GM20000 (cell line): Measurements from ENCODE around the gene TSNAX.
"Not testable (repeated sequence)": the region's sequence is repeated elsewhere in the genome, so short reads cannot be mapped to it uniquely, and the experiment has no call there.

Experiments used
- DNase-seq: peaks from one replicate; pipeline ENCODE4 v3.0.0; 2012; ENCODE audit warnings: low spot score
- CTCF ChIP-seq: IDR thresholded peaks from 2 replicates; pipeline ENCODE4 v1.5.1; 2012; ENCODE audit warnings: mild to moderate bottlenecking, control low read depth; ENCODE audit errors: extremely low read depth, missing control alignments

Gene TSNAX

GRCh38 chr1:231493421-231494185, 34.9 kb upstream of the TSNAX start:
- DNase-seq, result peak; percentile 24
- TF ChIP-seq CTCF, result no peak

GRCh38 chr1:231494439-231495110, 33.9 kb upstream of the TSNAX start:
- no peak for DNase-seq
- no peak for TF ChIP-seq CTCF

- DNase-seq, result no peak
- no peak for TF ChIP-seq CTCF
Observed at GRCh38 chr1:231497629-231498152, 30.8 kb upstream of the TSNAX start.

GRCh38 chr1:231499148-231499763, 29.2 kb upstream of the TSNAX start:
- TF ChIP-seq CTCF, result no peak
- DNase-seq, result no peak

GRCh38 chr1:231500666-231501065, 27.8 kb upstream of the TSNAX start:
- DNase-seq, result no peak
- TF ChIP-seq CTCF, result no peak

- DNase-seq, result not testable (repeated sequence)
Observed at GRCh38 chr1:231503168-231503567, 25.3 kb upstream of the TSNAX start.

GRCh38 chr1:231507476-231508355, 20.8 kb upstream of the TSNAX start:
- TF ChIP-seq CTCF, result no peak
- DNase-seq, result no peak
